ENCODE results near the gene GBX1. TPM values are rescaled to one million over a fixed set of nuclear protein-coding genes. Genes with fewer than 3 reads are reported as not detected.

The GBX1 gene
- total and polyA plus RNA-seq, 5 donors from 2014 or later: not detected

- no peak overlapping the region for H3K27ac ChIP-seq (ENCODE audit: insufficient read depth, low read length, poor library complexity, severe bottlenecking)
- no peak overlapping the region for H3K4me3 ChIP-seq (ENCODE audit: low read depth, low read length)
- no peaks in the 10 kb centered on the region for H3K4me1 ChIP-seq (ENCODE audit: control insufficient read depth, insufficient read depth, low read length, poor library complexity, severe bottlenecking)
- no peak overlapping the region for H3K4me3 Mint-ChIP-seq
- H3K9me3 ChIP-seq (ENCODE audit: control insufficient read depth in 2 of 2, low read length in 2 of 2): no peaks in the 10 kb centered on the region
- H3K36me3 ChIP-seq (ENCODE audit: control insufficient read depth, insufficient read depth, low read length): no peaks in the 10 kb centered on the region
- peaks cover 0 to 6% (median 0%) of the 10 kb centered on the region in 4 donors for H3K4me1 Mint-ChIP-seq
- peaks cover 7% of the 10 kb centered on the region for H3K36me3 Mint-ChIP-seq
- H3K9me3 Mint-ChIP-seq: no peaks in the 10 kb centered on the region
- no peak for ATAC-seq (ENCODE audit: low read depth in 2 of 2)
- peaks cover 5% of the 10 kb centered on the region for H3K27me3 Mint-ChIP-seq
- H3K27ac Mint-ChIP-seq: peak overlapping the region in 1 of 3 donors; percentile 0
- DNase-seq: no peak
- no peaks in the 10 kb centered on the region for H3K27me3 ChIP-seq (ENCODE audit: control insufficient read depth, insufficient read depth, low read length)
Observed at GRCh38 chr7:151104411-151105235, 62.9 kb downstream of the GBX1 start.

- no peak overlapping the region for H3K4me3 Mint-ChIP-seq
- Histone ChIP-seq H3K9me3 (ENCODE audit: control insufficient read depth in 2 of 2, low read length in 2 of 2) (no peaks in the 10 kb centered on the region), H3K4me3 (ENCODE audit: low read depth, low read length) (no peak overlapping the region), H3K36me3 (ENCODE audit: control insufficient read depth, insufficient read depth, low read length) (no peaks in the 10 kb centered on the region), H3K4me1 (ENCODE audit: control insufficient read depth, insufficient read depth, low read length, poor library complexity, severe bottlenecking) (no peaks in the 10 kb centered on the region), H3K27me3 (ENCODE audit: control insufficient read depth, insufficient read depth, low read length) (no peaks in the 10 kb centered on the region), H3K27ac (ENCODE audit: insufficient read depth, low read length, poor library complexity, severe bottlenecking) (no peak overlapping the region)
- DNase-seq: no peak
- no peak for ATAC-seq (ENCODE audit: low read depth in 2 of 2)
- H3K4me1 Mint-ChIP-seq: peaks cover 0 to 6% (median 0%) of the 10 kb centered on the region in 4 donors
- H3K9me3 Mint-ChIP-seq: no peaks in the 10 kb centered on the region
- H3K27ac Mint-ChIP-seq: no peak overlapping the region
- peaks cover under 1% of the 10 kb centered on the region for H3K27me3 Mint-ChIP-seq
- H3K36me3 Mint-ChIP-seq: peaks cover 7% of the 10 kb centered on the region
Observed at GRCh38 chr7:151103973-151104372, 63.5 kb downstream of the GBX1 start.

DNA sequence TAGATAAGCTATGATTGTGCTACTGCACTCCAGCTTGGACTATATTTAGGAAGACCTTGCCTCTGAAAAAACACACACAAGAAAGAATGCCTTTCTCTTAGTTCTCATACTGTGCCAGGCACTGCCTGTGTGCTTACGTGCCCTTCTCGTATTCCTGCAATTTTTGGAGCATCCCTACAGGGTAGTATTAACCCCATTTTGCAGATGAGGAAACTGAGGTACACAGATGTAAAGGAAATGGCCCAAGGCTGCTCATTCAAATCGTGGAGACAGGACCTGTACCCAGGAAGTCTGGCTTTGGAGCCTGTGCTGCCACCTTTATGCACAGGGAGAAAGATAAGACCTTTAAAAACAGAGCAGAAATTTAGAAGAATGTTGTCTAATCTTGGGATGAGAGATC lies 64.5 kb downstream of the GBX1 start:
- H3K27ac ChIP-seq (ENCODE audit: insufficient read depth, low read length, poor library complexity, severe bottlenecking): no peak overlapping the region
- Mint-ChIP-seq H3K4me3 (no peak overlapping the region), H3K4me1 (peaks cover 0 to 6% (median 0%) of the 10 kb centered on the region in 4 donors), H3K36me3 (peaks cover 7% of the 10 kb centered on the region), H3K27ac (no peak overlapping the region), H3K9me3 (no peaks in the 10 kb centered on the region), H3K27me3 (no peaks in the 10 kb centered on the region)
- DNase-seq (no peak), ATAC-seq (ENCODE audit: low read depth in 2 of 2) (no peak)
- no peaks in the 10 kb centered on the region for H3K27me3 ChIP-seq (ENCODE audit: control insufficient read depth, insufficient read depth, low read length)
- no peaks in the 10 kb centered on the region for H3K36me3 ChIP-seq (ENCODE audit: control insufficient read depth, insufficient read depth, low read length)
- no peaks in the 10 kb centered on the region for H3K9me3 ChIP-seq (ENCODE audit: control insufficient read depth in 2 of 2, low read length in 2 of 2)
- H3K4me3 ChIP-seq (ENCODE audit: low read depth, low read length): no peak overlapping the region
- no peaks in the 10 kb centered on the region for H3K4me1 ChIP-seq (ENCODE audit: control insufficient read depth, insufficient read depth, low read length, poor library complexity, severe bottlenecking)

DNA sequence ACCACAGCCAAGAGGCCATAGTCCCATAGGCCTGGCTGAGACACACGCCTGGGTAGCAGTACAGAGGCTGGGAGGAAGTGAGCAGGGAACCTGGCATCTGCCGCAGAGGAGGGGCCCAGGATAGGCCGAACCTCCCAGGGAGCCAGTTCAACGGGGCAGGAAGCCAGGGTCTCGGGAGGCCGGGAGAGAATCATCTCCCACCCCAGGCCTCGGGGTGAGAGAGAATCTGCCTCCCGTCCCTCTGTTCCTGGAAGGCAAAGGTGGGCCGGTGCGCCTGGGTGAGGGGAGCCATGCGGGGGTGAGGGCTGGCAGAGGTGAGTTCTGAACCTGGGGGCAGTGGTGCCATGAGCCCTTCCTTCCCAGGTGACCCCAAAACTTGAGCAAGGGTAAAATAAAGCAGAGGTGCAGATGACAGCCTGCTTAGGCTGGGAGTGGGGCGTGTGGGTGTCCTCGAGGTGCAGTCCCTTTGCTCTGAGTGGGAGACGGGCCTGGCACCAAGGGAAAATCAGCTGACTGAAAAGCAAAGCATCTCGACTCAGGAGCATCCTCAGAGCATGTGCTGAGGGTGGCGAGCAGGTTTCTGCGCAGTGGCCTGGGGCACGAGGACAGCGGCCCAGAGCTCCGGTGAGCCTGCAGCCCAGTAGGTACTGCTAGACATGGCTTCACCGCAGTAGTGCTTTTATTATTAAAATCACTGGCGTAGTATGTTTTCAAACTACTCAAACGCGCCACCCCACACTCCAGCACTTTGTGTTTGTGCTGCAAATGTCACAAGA lies 65.7 kb downstream of the GBX1 start:
- no peaks in the 10 kb centered on the region for H3K27me3 Mint-ChIP-seq
- no peak overlapping the region for H3K4me3 ChIP-seq (ENCODE audit: low read depth, low read length)

DNA sequence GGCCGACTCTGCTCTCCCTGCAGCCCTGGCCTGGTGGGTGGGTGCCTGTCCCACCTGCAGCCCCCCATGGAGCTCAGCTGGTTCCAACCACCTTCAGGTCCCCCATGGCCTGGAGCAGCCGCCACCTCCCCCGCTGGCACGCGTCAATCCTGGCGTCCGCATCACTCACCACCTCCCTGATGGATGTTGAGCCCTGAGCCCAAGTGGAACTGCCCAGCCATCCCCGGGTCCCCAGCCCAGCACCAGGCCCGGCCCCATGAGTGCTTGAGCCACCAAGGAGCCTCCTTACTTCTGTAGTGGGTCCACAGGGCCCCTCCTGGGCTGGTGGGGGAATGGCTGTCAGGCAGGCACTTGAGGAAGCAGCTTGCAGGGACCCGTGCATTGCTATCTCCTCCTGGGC lies 66.6 kb downstream of the GBX1 start:
- peaks cover 7% of the 10 kb centered on the region for H3K36me3 Mint-ChIP-seq
- H3K4me1 Mint-ChIP-seq: peaks cover 0 to 6% (median under 1%) of the 10 kb centered on the region in 4 donors
- H3K4me3 ChIP-seq (ENCODE audit: low read depth, low read length): no peak overlapping the region
- H3K9me3 Mint-ChIP-seq: no peaks in the 10 kb centered on the region
- no peak for DNase-seq
- no peaks in the 10 kb centered on the region for H3K27me3 ChIP-seq (ENCODE audit: control insufficient read depth, insufficient read depth, low read length)
- no peak for ATAC-seq (ENCODE audit: low read depth in 2 of 2)
- no peaks in the 10 kb centered on the region for H3K9me3 ChIP-seq (ENCODE audit: control insufficient read depth in 2 of 2, low read length in 2 of 2)
- H3K27ac ChIP-seq (ENCODE audit: insufficient read depth, low read length, poor library complexity, severe bottlenecking): no peak overlapping the region
- H3K27ac Mint-ChIP-seq: no peak overlapping the region
- H3K4me1 ChIP-seq (ENCODE audit: control insufficient read depth, insufficient read depth, low read length, poor library complexity, severe bottlenecking): no peaks in the 10 kb centered on the region
- no peaks in the 10 kb centered on the region for H3K36me3 ChIP-seq (ENCODE audit: control insufficient read depth, insufficient read depth, low read length)
- H3K27me3 Mint-ChIP-seq: no peaks in the 10 kb centered on the region
- no peak overlapping the region for H3K4me3 Mint-ChIP-seq

More for the DNA sequence above, 65.7 kb downstream of the GBX1 start:
- Mint-ChIP-seq H3K9me3 (no peaks in the 10 kb centered on the region), H3K4me1 (peaks cover 0 to 6% (median 0%) of the 10 kb centered on the region in 4 donors), H3K36me3 (peaks cover 7% of the 10 kb centered on the region), H3K4me3 (peak overlapping the region in 1 of 4 donors; percentile 61), H3K27ac (no peak overlapping the region)
- ATAC-seq (ENCODE audit: low read depth in 2 of 2) (no peak), DNase-seq (no peak)
- no peaks in the 10 kb centered on the region for H3K9me3 ChIP-seq (ENCODE audit: control insufficient read depth in 2 of 2, low read length in 2 of 2)
- H3K4me1 ChIP-seq (ENCODE audit: control insufficient read depth, insufficient read depth, low read length, poor library complexity, severe bottlenecking): no peaks in the 10 kb centered on the region
- no peak overlapping the region for H3K27ac ChIP-seq (ENCODE audit: insufficient read depth, low read length, poor library complexity, severe bottlenecking)
- H3K36me3 ChIP-seq (ENCODE audit: control insufficient read depth, insufficient read depth, low read length): no peaks in the 10 kb centered on the region
- H3K27me3 ChIP-seq (ENCODE audit: control insufficient read depth, insufficient read depth, low read length): no peaks in the 10 kb centered on the region

- no peak for DNase-seq
- no peak for ATAC-seq (ENCODE audit: low read depth in 2 of 2)
Observed at GRCh38 chr7:151099486-151100211, 67.8 kb downstream of the GBX1 start.

More at GRCh38 chr7:151099486-151100211, 67.8 kb downstream of the GBX1 start:
- H3K9me3 Mint-ChIP-seq: no peaks in the 10 kb centered on the region
- Histone ChIP-seq H3K36me3 (ENCODE audit: control insufficient read depth, insufficient read depth, low read length) (no peaks in the 10 kb centered on the region), H3K4me1 (ENCODE audit: control insufficient read depth, insufficient read depth, low read length, poor library complexity, severe bottlenecking) (no peaks in the 10 kb centered on the region), H3K9me3 (ENCODE audit: control insufficient read depth in 2 of 2, low read length in 2 of 2) (no peaks in the 10 kb centered on the region), H3K27ac (ENCODE audit: insufficient read depth, low read length, poor library complexity, severe bottlenecking) (no peak overlapping the region), H3K4me3 (ENCODE audit: low read depth, low read length) (no peak overlapping the region), H3K27me3 (ENCODE audit: control insufficient read depth, insufficient read depth, low read length) (no peaks in the 10 kb centered on the region)
- peaks cover 5% of the 10 kb centered on the region for H3K36me3 Mint-ChIP-seq
- H3K27me3 Mint-ChIP-seq: no peaks in the 10 kb centered on the region
- H3K27ac Mint-ChIP-seq: no peak overlapping the region
- H3K4me1 Mint-ChIP-seq: peaks cover 0 to 6% (median 1%) of the 10 kb centered on the region in 4 donors
- no peak overlapping the region for H3K4me3 Mint-ChIP-seq
